ENCODE results near the gene MRPL49. TPM values are rescaled to one million over a fixed set of nuclear protein-coding genes. Genes with fewer than 3 reads are reported as not detected.

The MRPL49 gene
- total and polyA plus RNA-seq, 2 of the 13 experiments (the other 11 are each of a cell fraction or from before 2014, with no cell fraction given): 39.2 to 53.3 TPM

DNA sequence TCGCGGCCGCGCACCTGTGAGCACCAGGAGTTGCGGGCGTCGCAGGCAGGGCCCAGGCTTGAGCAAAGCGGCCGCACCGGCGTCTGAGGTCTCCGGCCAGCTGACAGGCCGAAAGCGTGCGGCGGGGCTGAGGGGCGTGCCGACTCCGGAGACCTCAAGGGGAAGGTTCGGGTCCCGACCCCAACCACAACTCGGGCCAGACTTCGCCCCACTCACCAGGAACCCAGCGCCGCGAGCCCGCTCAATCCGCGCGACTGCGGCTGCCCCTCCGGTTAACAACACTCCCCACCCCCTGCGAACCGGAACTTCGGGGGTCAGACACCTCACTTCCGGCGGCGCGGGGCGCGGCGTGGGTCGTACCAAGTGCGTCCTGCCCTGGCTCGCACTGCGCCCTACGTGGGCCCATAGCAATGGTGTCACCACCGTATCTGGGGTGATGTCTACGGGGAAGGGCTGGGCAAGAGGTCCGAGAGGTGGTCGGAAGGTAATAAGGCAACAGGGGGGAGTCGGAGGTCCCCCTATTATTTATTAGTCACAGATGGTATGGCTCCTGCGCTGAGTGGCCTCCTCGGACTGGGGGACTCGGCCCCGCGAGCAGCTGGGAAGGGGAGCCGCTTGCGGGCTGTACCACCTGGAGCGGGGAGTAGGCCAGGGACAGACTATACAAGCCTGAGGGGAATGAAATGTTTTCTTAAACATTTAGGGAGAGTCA lies 12.3 kb downstream of the MRPL49 start, which contains the start of gene SYVN1 (continued):
- TF ChIP-seq, protein P1, sequence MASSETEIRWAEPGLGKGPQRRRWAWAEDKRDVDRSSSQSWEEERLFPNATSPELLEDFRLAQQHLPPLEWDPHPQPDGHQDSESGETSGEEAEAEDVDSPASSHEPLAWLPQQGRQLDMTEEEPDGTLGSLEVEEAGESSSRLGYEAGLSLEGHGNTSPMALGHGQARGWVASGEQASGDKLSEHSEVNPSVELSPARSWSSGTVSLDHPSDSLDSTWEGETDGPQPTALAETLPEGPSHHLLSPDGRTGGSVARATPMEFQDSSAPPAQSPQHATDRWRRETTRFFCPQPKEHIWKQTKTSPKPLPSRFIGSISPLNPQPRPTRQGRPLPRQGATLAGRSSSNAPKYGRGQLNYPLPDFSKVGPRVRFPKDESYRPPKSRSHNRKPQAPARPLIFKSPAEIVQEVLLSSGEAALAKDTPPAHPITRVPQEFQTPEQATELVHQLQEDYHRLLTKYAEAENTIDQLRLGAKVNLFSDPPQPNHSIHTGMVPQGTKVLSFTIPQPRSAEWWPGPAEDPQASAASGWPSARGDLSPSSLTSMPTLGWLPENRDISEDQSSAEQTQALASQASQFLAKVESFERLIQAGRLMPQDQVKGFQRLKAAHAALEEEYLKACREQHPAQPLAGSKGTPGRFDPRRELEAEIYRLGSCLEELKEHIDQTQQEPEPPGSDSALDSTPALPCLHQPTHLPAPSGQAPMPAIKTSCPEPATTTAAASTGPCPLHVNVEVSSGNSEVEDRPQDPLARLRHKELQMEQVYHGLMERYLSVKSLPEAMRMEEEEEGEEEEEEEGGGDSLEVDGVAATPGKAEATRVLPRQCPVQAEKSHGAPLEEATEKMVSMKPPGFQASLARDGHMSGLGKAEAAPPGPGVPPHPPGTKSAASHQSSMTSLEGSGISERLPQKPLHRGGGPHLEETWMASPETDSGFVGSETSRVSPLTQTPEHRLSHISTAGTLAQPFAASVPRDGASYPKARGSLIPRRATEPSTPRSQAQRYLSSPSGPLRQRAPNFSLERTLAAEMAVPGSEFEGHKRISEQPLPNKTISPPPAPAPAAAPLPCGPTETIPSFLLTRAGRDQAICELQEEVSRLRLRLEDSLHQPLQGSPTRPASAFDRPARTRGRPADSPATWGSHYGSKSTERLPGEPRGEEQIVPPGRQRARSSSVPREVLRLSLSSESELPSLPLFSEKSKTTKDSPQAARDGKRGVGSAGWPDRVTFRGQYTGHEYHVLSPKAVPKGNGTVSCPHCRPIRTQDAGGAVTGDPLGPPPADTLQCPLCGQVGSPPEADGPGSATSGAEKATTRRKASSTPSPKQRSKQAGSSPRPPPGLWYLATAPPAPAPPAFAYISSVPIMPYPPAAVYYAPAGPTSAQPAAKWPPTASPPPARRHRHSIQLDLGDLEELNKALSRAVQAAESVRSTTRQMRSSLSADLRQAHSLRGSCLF (CRISPR knock-in tag; IDR thresholded peaks at IDR 0.05; ENCODE audit: borderline replicate concordance): no peak
- TF ChIP-seq, protein P2, sequence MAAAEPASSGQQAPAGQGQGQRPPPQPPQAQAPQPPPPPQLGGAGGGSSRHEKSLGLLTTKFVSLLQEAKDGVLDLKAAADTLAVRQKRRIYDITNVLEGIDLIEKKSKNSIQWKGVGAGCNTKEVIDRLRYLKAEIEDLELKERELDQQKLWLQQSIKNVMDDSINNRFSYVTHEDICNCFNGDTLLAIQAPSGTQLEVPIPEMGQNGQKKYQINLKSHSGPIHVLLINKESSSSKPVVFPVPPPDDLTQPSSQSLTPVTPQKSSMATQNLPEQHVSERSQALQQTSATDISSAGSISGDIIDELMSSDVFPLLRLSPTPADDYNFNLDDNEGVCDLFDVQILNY (CRISPR knock-in tag; conservative IDR thresholded peaks at IDR 0.05): no peak
- TF ChIP-seq, protein P3, sequence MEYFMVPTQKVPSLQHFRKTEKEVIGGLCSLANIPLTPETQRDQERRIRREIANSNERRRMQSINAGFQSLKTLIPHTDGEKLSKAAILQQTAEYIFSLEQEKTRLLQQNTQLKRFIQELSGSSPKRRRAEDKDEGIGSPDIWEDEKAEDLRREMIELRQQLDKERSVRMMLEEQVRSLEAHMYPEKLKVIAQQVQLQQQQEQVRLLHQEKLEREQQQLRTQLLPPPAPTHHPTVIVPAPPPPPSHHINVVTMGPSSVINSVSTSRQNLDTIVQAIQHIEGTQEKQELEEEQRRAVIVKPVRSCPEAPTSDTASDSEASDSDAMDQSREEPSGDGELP (IDR thresholded peaks at IDR 0.05; ENCODE audit: borderline replicate concordance, low read depth): peak; percentile 77
- peak; percentile 67; the same call in 1 of the 2 replicates for TF ChIP-seq ZNF83 (CRISPR knock-in tag; IDR thresholded peaks at IDR 0.05; ENCODE audit: borderline replicate concordance)
- TF ChIP-seq NFKB2 (CRISPR knock-in tag; IDR thresholded peaks at IDR 0.05; ENCODE audit: borderline replicate concordance): peak; percentile 52; the same call in 1 of the 2 replicates
- TF ChIP-seq ZNF777 (CRISPR knock-in tag; IDR thresholded peaks at IDR 0.05): peak; percentile 26; the same call in 1 of the 2 replicates
- TF ChIP-seq MYNN (CRISPR knock-in tag; IDR thresholded peaks at IDR 0.05; ENCODE audit: low read depth): no peak
- TF ChIP-seq, protein P4, sequence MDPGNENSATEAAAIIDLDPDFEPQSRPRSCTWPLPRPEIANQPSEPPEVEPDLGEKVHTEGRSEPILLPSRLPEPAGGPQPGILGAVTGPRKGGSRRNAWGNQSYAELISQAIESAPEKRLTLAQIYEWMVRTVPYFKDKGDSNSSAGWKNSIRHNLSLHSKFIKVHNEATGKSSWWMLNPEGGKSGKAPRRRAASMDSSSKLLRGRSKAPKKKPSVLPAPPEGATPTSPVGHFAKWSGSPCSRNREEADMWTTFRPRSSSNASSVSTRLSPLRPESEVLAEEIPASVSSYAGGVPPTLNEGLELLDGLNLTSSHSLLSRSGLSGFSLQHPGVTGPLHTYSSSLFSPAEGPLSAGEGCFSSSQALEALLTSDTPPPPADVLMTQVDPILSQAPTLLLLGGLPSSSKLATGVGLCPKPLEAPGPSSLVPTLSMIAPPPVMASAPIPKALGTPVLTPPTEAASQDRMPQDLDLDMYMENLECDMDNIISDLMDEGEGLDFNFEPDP (CRISPR knock-in tag; conservative IDR thresholded peaks at IDR 0.05): no peak
- TF ChIP-seq POLR2AphosphoS2 (IDR thresholded peaks at IDR 0.05; ENCODE audit: low read depth, low read length): peak; percentile 80; the same call in 1 of the 2 replicates
- TF ChIP-seq, protein P5, sequence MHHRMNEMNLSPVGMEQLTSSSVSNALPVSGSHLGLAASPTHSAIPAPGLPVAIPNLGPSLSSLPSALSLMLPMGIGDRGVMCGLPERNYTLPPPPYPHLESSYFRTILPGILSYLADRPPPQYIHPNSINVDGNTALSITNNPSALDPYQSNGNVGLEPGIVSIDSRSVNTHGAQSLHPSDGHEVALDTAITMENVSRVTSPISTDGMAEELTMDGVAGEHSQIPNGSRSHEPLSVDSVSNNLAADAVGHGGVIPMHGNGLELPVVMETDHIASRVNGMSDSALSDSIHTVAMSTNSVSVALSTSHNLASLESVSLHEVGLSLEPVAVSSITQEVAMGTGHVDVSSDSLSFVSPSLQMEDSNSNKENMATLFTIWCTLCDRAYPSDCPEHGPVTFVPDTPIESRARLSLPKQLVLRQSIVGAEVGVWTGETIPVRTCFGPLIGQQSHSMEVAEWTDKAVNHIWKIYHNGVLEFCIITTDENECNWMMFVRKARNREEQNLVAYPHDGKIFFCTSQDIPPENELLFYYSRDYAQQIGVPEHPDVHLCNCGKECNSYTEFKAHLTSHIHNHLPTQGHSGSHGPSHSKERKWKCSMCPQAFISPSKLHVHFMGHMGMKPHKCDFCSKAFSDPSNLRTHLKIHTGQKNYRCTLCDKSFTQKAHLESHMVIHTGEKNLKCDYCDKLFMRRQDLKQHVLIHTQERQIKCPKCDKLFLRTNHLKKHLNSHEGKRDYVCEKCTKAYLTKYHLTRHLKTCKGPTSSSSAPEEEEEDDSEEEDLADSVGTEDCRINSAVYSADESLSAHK (CRISPR knock-in tag; IDR thresholded peaks at IDR 0.05; ENCODE audit: borderline replicate concordance): no peak
- no peak for TF ChIP-seq KDM1A (CRISPR knock-in tag; IDR thresholded peaks at IDR 0.05)
- no peak; the same call in 1 of the 2 replicates for TF ChIP-seq HNF4A (CRISPR knock-in tag; IDR thresholded peaks at IDR 0.05)
- peak; percentile 66 for TF ChIP-seq CCDC6 (CRISPR knock-in tag; IDR thresholded peaks at IDR 0.05)
- TF ChIP-seq, protein P6, sequence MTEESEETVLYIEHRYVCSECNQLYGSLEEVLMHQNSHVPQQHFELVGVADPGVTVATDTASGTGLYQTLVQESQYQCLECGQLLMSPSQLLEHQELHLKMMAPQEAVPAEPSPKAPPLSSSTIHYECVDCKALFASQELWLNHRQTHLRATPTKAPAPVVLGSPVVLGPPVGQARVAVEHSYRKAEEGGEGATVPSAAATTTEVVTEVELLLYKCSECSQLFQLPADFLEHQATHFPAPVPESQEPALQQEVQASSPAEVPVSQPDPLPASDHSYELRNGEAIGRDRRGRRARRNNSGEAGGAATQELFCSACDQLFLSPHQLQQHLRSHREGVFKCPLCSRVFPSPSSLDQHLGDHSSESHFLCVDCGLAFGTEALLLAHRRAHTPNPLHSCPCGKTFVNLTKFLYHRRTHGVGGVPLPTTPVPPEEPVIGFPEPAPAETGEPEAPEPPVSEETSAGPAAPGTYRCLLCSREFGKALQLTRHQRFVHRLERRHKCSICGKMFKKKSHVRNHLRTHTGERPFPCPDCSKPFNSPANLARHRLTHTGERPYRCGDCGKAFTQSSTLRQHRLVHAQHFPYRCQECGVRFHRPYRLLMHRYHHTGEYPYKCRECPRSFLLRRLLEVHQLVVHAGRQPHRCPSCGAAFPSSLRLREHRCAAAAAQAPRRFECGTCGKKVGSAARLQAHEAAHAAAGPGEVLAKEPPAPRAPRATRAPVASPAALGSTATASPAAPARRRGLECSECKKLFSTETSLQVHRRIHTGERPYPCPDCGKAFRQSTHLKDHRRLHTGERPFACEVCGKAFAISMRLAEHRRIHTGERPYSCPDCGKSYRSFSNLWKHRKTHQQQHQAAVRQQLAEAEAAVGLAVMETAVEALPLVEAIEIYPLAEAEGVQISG (CRISPR knock-in tag; IDR thresholded peaks at IDR 0.05): peak; percentile 82
- TF ChIP-seq RAD51 (IDR thresholded peaks at IDR 0.05; ENCODE audit: borderline replicate concordance): no peak

Data from HepG2 (cell line).